ENCODE data around the gene BLOC1S5. TPM values are rescaled to one million over a fixed set of nuclear protein-coding genes. Genes with fewer than 3 reads are reported as not detected.
A peak's percentile ranks its signal among the peaks of the same experiment; 100 is the strongest.

BLOC1S5 gene
- total RNA-seq, 1 donor from 2014 or later, result 24.4 TPM

GRCh38 chr6:8100159-8100854 is 36.1 kb upstream of the BLOC1S5 start:
- H3K9me3 Mint-ChIP-seq (ENCODE audit: low read depth), result peaks cover 4% of the 10 kb centered on the region
- peak overlapping the region; percentile 12 for H3K4me3 Mint-ChIP-seq (ENCODE audit: low read depth)
- peaks cover 23% of the 10 kb centered on the region for H3K4me1 Mint-ChIP-seq (ENCODE audit: low read depth)
- peaks cover 10% of the 10 kb centered on the region for H3K36me3 Mint-ChIP-seq (ENCODE audit: insufficient read depth)
- no peak for DNase-seq (ENCODE audit: low spot score, unreplicated experiment)
- H3K27me3 Mint-ChIP-seq, result no peaks in the 10 kb centered on the region
- H3K27ac Mint-ChIP-seq, result no peak overlapping the region
- no peak for TF ChIP-seq CTCF (IDR thresholded peaks at IDR 0.05; ENCODE audit: unreplicated experiment)

GRCh38 chr6:8090650-8091049 is 26.5 kb upstream of the BLOC1S5 start:
- no peaks in the 10 kb centered on the region for H3K4me1 Mint-ChIP-seq (ENCODE audit: low read depth)

GRCh38 chr6:8088886-8089285 is 24.7 kb upstream of the BLOC1S5 start:
- Mint-ChIP-seq H3K4me1 (ENCODE audit: low read depth) (no peaks in the 10 kb centered on the region), H3K27ac (no peak overlapping the region)

More at GRCh38 chr6:8090650-8091049, 26.5 kb upstream of the BLOC1S5 start:
- Mint-ChIP-seq H3K27me3 (no peaks in the 10 kb centered on the region), H3K36me3 (ENCODE audit: insufficient read depth) (peaks cover 52% of the 10 kb centered on the region), H3K4me3 (ENCODE audit: low read depth) (no peak overlapping the region), H3K27ac (no peak overlapping the region), H3K9me3 (ENCODE audit: low read depth) (peaks cover 24% of the 10 kb centered on the region)
- no peak for DNase-seq (ENCODE audit: low spot score, unreplicated experiment)
- no peak for TF ChIP-seq CTCF (IDR thresholded peaks at IDR 0.05; ENCODE audit: unreplicated experiment)

GRCh38 chr6:8087870-8088754 is 23.9 kb upstream of the BLOC1S5 start:
- Mint-ChIP-seq H3K4me3 (ENCODE audit: low read depth) (no peak overlapping the region), H3K27me3 (no peaks in the 10 kb centered on the region), H3K27ac (no peak overlapping the region), H3K36me3 (ENCODE audit: insufficient read depth) (peaks cover 52% of the 10 kb centered on the region), H3K9me3 (ENCODE audit: low read depth) (peaks cover 24% of the 10 kb centered on the region), H3K4me1 (ENCODE audit: low read depth) (peaks cover 7% of the 10 kb centered on the region)
- DNase-seq (ENCODE audit: low spot score, unreplicated experiment), result no peak
- TF ChIP-seq CTCF (IDR thresholded peaks at IDR 0.05; ENCODE audit: unreplicated experiment), result no peak

More at GRCh38 chr6:8088886-8089285, 24.7 kb upstream of the BLOC1S5 start:
- no peak for TF ChIP-seq CTCF (IDR thresholded peaks at IDR 0.05; ENCODE audit: unreplicated experiment)
- no peaks in the 10 kb centered on the region for H3K27me3 Mint-ChIP-seq
- peaks cover 24% of the 10 kb centered on the region for H3K9me3 Mint-ChIP-seq (ENCODE audit: low read depth)
- DNase-seq (ENCODE audit: low spot score, unreplicated experiment), result no peak
- peaks cover 48% of the 10 kb centered on the region for H3K36me3 Mint-ChIP-seq (ENCODE audit: insufficient read depth)
- H3K4me3 Mint-ChIP-seq (ENCODE audit: low read depth), result no peak overlapping the region

GRCh38 chr6:8086755-8087306 is 22.6 kb upstream of the BLOC1S5 start:
- H3K36me3 Mint-ChIP-seq (ENCODE audit: insufficient read depth), result peaks cover 49% of the 10 kb centered on the region
- peaks cover 24% of the 10 kb centered on the region for H3K9me3 Mint-ChIP-seq (ENCODE audit: low read depth)
- H3K4me3 Mint-ChIP-seq (ENCODE audit: low read depth), result no peak overlapping the region
- H3K4me1 Mint-ChIP-seq (ENCODE audit: low read depth), result peaks cover 11% of the 10 kb centered on the region
- H3K27me3 Mint-ChIP-seq, result no peaks in the 10 kb centered on the region
- DNase-seq (ENCODE audit: low spot score, unreplicated experiment), result no peak
- no peak overlapping the region for H3K27ac Mint-ChIP-seq
- no peak for TF ChIP-seq CTCF (IDR thresholded peaks at IDR 0.05; ENCODE audit: unreplicated experiment)

Measured in progenitor cell of endocrine pancreas (in vitro differentiated cells).